Cardiac muscle cell (in vitro differentiated cells and primary cell): ENCODE measurements around the gene TMEM209. TPM values are rescaled to one million over a fixed set of nuclear protein-coding genes. Genes with fewer than 3 reads are reported as not detected.
A peak's percentile ranks its signal among the peaks of the same experiment; 100 is the strongest.

ENCODE experiments used
- DNase-seq, 2 donors: peaks; one replicate each; pipeline versions ENCODE4 v3.0.0 to v3.0.0-alpha.2; 2010 to 2017; ENCODE audit warnings: low read depth in 1 of 2, low spot score in 1 of 2
- H3K27ac ChIP-seq: fragments of 200-600 bp; sonication (generic); 2 replicates; pipeline ENCODE4 v1.5.1; 2016
- H3K27me3 ChIP-seq: fragments of 200-600 bp; sonication (generic); 2 replicates; pipeline ENCODE4 v1.6.0; 2016; ENCODE audit warnings: control low read depth
- H3K36me3 ChIP-seq: fragments of 200-600 bp; sonication (generic); 2 replicates; pipeline ENCODE4 v1.5.1; 2016; ENCODE audit warnings: control low read depth
- H3K4me1 ChIP-seq: fragments of 200-600 bp; sonication (generic); 2 replicates; pipeline ENCODE4 v1.8.1; 2017; ENCODE audit warnings: low read depth, mild to moderate bottlenecking, mixed run types
- H3K4me3 ChIP-seq: fragments of 200-600 bp; sonication (generic); 2 replicates; pipeline ENCODE4 v1.5.1; 2016; ENCODE audit warnings: mild to moderate bottlenecking
- H3K9me3 ChIP-seq: fragments of 200-600 bp; sonication (generic); 2 replicates; pipeline ENCODE4 v1.5.1; 2017; ENCODE audit warnings: low read depth, mild to moderate bottlenecking, control low read depth
- CTCF ChIP-seq: IDR thresholded peaks from 2 replicates; pipeline ENCODE4 v1.5.1; 2012; ENCODE audit warnings: low read depth, mild to moderate bottlenecking, low read length
- polyA plus RNA-seq: library from polyadenylated mRNA; unstranded; fragments of >200 nt; fragmentation: Nextera tagmentation; extraction: Ambion mirVana; gene quantifications from 2 replicates; pipeline ENCODE4 v1.2.1, GENCODE V29; 2016
- total RNA-seq: library from RNA; depleted of rRNA; stranded (reverse); fragments of >200 nt; gene quantifications from 2 replicates; pipeline ENCODE4 v1.2.3, GENCODE V29; 2016

Gene TMEM209
- total and polyA plus RNA-seq, 2 experiments from 2014 or later, result 14.0 to 14.2 TPM

GRCh38 chr7:130152493-130153210 is 52.6 kb downstream of the TMEM209 start:
- H3K4me3 ChIP-seq, result no peak overlapping the region
- H3K4me1 ChIP-seq, result no peaks in the 10 kb centered on the region
- no peak for TF ChIP-seq CTCF
- no peaks in the 10 kb centered on the region for H3K9me3 ChIP-seq
- DNase-seq, result peak in 1 of 2 donors; percentile 53
- H3K27me3 ChIP-seq, result no peaks in the 10 kb centered on the region
- H3K36me3 ChIP-seq, result no peaks in the 10 kb centered on the region
- H3K27ac ChIP-seq, result no peak overlapping the region

- no peak for TF ChIP-seq CTCF
- DNase-seq, result peak in 1 of 2 donors; percentile 64
- H3K36me3 ChIP-seq, result no peaks in the 10 kb centered on the region
- no peaks in the 10 kb centered on the region for H3K9me3 ChIP-seq
- H3K27ac ChIP-seq, result no peak overlapping the region
- no peaks in the 10 kb centered on the region for H3K27me3 ChIP-seq
- no peaks in the 10 kb centered on the region for H3K4me1 ChIP-seq
- H3K4me3 ChIP-seq, result no peak overlapping the region
Observed at GRCh38 chr7:130151591-130152492, 53.4 kb downstream of the TMEM209 start.

GRCh38 chr7:130150587-130150986 is 54.6 kb downstream of the TMEM209 start:
- no peak for DNase-seq
- Histone ChIP-seq H3K36me3 (no peaks in the 10 kb centered on the region), H3K4me1 (no peaks in the 10 kb centered on the region), H3K27me3 (no peaks in the 10 kb centered on the region), H3K27ac (no peak overlapping the region), H3K9me3 (no peaks in the 10 kb centered on the region), H3K4me3 (no peak overlapping the region)
- no peak for TF ChIP-seq CTCF

- Histone ChIP-seq H3K4me1 (no peaks in the 10 kb centered on the region), H3K4me3 (no peak overlapping the region), H3K9me3 (no peaks in the 10 kb centered on the region), H3K36me3 (no peaks in the 10 kb centered on the region), H3K27ac (no peak overlapping the region), H3K27me3 (no peaks in the 10 kb centered on the region)
- TF ChIP-seq CTCF, result no peak
- DNase-seq, result no peak
Observed at GRCh38 chr7:130149281-130150139, 55.7 kb downstream of the TMEM209 start.

GRCh38 chr7:130148561-130148960 is 56.6 kb downstream of the TMEM209 start:
- TF ChIP-seq CTCF, result no peak
- Histone ChIP-seq H3K9me3 (no peaks in the 10 kb centered on the region), H3K36me3 (no peaks in the 10 kb centered on the region), H3K27ac (no peak overlapping the region), H3K4me3 (no peak overlapping the region), H3K27me3 (no peaks in the 10 kb centered on the region), H3K4me1 (no peaks in the 10 kb centered on the region)
- peak in 1 of 2 donors; percentile 14 for DNase-seq
